CD4-positive, CD25-positive, alpha-beta regulatory T cell (primary cell): ENCODE results near the gene TMEM40. TPM values are rescaled to one million over a fixed set of nuclear protein-coding genes. Genes with fewer than 3 reads are reported as not detected.
A peak's percentile ranks its signal among the peaks of the same experiment; 100 is the strongest.

ENCODE experiments used
- ATAC-seq, 2 donors: fragments of 150-1000 bp; cut with Tn5 transposase; one replicate each; pipeline ENCODE4 v1.10.0; 2021; ENCODE audit warnings: low read depth in 2 of 2, moderate number of reproducible peaks in 2 of 2, moderate library complexity in 1 of 2
- DNase-seq, 3 donors: peaks; one replicate each; pipeline versions ENCODE4 v3.0.0 to v3.0.0-alpha.2; 2012 to 2022; ENCODE audit warnings: mixed read lengths in 1 of 3
- H3K27ac ChIP-seq: one replicate; pipeline ENCODE4 v1.7.0; 2013; ENCODE audit warnings: mild to moderate bottlenecking, low read length; ENCODE audit not compliant: insufficient read depth, poor library complexity, severe bottlenecking
- H3K27me3 ChIP-seq: one replicate; pipeline ENCODE4 v1.7.0; 2013; ENCODE audit warnings: low read length; ENCODE audit not compliant: control insufficient read depth, insufficient read depth
- H3K36me3 ChIP-seq: one replicate; pipeline ENCODE4 v1.7.0; 2013; ENCODE audit warnings: mild to moderate bottlenecking, low read length, moderate library complexity; ENCODE audit not compliant: control insufficient read depth, insufficient read depth
- H3K4me1 ChIP-seq: 2 replicates; pipeline ENCODE4 v1.7.0; 2013; ENCODE audit warnings: mild to moderate bottlenecking, low read length; ENCODE audit not compliant: insufficient read depth, control insufficient read depth, poor library complexity, severe bottlenecking
- H3K4me3 ChIP-seq: one replicate; pipeline ENCODE4 v1.7.0; 2013; ENCODE audit warnings: low read depth, mild to moderate bottlenecking, low read length, moderate library complexity
- H3K9me3 ChIP-seq, 2 experiments: 1 replicate in 1 of 2; 2 replicates in 1 of 2; pipeline ENCODE4 v1.7.0; 2013; ENCODE audit warnings: low read length in 2 of 2, mild to moderate bottlenecking in 1 of 2, moderate library complexity in 1 of 2; ENCODE audit not compliant: control insufficient read depth in 2 of 2
- H3K27ac Mint-ChIP-seq, 3 donors: one replicate each; pipeline ENCODE4 v1.8.0; 2020 to 2022; ENCODE audit warnings: mild to moderate bottlenecking in 3 of 3, mixed read lengths in 3 of 3, moderate library complexity in 2 of 3
- H3K27me3 Mint-ChIP-seq: one replicate; pipeline ENCODE4 v1.8.0; 2022; ENCODE audit warnings: mild to moderate bottlenecking, mixed read lengths
- H3K36me3 Mint-ChIP-seq: one replicate; pipeline ENCODE4 v1.8.0; 2020; ENCODE audit warnings: mixed read lengths
- H3K4me1 Mint-ChIP-seq, 4 donors: one replicate each; pipeline ENCODE4 v1.8.0; 2020 to 2022; ENCODE audit warnings: mixed read lengths in 4 of 4, mild to moderate bottlenecking in 1 of 4
- H3K4me3 Mint-ChIP-seq, 4 donors: one replicate each; pipeline ENCODE4 v1.8.0; 2020 to 2022; ENCODE audit warnings: mild to moderate bottlenecking in 4 of 4, mixed read lengths in 4 of 4, moderate library complexity in 3 of 4
- H3K9me3 Mint-ChIP-seq, 7 donors: one replicate each; pipeline ENCODE4 v1.8.0; 2020 to 2022; ENCODE audit warnings: mixed read lengths in 7 of 7, mild to moderate bottlenecking in 3 of 7, moderate library complexity in 2 of 7
- polyA plus RNA-seq, 4 donors: library from polyadenylated mRNA; unstranded; fragments of 300-500 nt; fragmentation: Illumina TruSeq; gene quantifications; one replicate each; pipeline ENCODE4 v1.2.3, GENCODE V29; 2021
- total RNA-seq: library from RNA; stranded (reverse); gene quantifications from one replicate; pipeline ENCODE4 v1.2.3, GENCODE V29; 2022

Gene TMEM40
- total and polyA plus RNA-seq, 5 donors from 2014 or later = 4.4 TPM; not detected in 4

DNA sequence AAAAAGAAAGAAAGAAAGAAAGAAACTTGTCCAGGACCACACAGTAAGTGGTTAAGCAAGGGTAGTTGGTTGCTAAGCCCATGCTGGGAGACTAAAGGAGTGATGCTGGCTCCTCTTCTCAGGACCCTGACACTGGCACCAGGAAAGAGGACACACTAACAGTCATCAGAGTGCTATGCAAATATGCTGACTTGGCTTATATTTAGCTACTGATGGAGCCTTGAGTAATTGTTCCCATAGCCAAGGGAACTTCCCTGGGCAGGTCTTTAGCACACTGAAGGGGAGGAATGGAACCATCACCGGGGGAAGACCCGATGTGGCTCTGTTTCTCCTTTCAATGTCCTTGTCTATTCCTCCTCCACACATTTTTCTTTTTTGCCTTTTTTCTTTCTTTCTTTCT lies 6.2 kb downstream of the TMEM40 start:
- H3K36me3 Mint-ChIP-seq = no peaks in the 10 kb centered on the region
- peaks cover 0 to 4% (median 1%) of the 10 kb centered on the region in 4 donors for H3K4me1 Mint-ChIP-seq
- peaks cover 15% of the 10 kb centered on the region for H3K27me3 Mint-ChIP-seq
- Histone ChIP-seq H3K9me3 (no peaks in the 10 kb centered on the region), H3K27ac (no peak overlapping the region), H3K27me3 (no peaks in the 10 kb centered on the region), H3K4me1 (no peaks in the 10 kb centered on the region), H3K36me3 (no peaks in the 10 kb centered on the region), H3K4me3 (no peak overlapping the region)
- ATAC-seq (no peak), DNase-seq (no peak)
- H3K27ac Mint-ChIP-seq = no peak overlapping the region
- H3K9me3 Mint-ChIP-seq = no peaks in the 10 kb centered on the region
- H3K4me3 Mint-ChIP-seq = no peak overlapping the region

DNA sequence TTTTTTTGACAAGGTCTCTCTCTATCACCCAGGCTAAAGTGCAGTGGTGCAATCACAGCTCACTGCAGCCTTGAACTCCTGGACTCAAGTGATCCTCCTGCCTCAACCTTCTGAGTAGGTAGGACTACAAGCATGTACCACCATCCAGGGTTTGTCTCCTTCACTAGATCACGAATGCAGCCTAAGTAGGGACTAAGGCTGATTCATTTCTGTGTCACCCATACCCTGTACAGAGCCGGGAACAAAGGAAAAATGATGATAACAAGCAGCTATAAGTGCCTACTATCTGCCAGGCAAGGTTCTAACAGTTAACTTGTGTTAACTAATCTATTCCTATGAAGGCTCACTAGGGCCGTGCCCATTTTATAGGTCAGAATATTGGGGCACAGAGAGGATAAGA lies 7.0 kb downstream of the TMEM40 start:
- Mint-ChIP-seq H3K4me3 (no peak overlapping the region), H3K36me3 (no peaks in the 10 kb centered on the region), H3K9me3 (no peaks in the 10 kb centered on the region), H3K27me3 (peaks cover 17% of the 10 kb centered on the region), H3K4me1 (peaks cover 0 to 4% (median 1%) of the 10 kb centered on the region in 4 donors), H3K27ac (no peak overlapping the region)
- Histone ChIP-seq H3K27me3 (no peaks in the 10 kb centered on the region), H3K36me3 (no peaks in the 10 kb centered on the region), H3K4me1 (no peaks in the 10 kb centered on the region), H3K27ac (no peak overlapping the region), H3K9me3 (no peaks in the 10 kb centered on the region), H3K4me3 (no peak overlapping the region)
- DNase-seq = no peak
- no peak for ATAC-seq

DNA sequence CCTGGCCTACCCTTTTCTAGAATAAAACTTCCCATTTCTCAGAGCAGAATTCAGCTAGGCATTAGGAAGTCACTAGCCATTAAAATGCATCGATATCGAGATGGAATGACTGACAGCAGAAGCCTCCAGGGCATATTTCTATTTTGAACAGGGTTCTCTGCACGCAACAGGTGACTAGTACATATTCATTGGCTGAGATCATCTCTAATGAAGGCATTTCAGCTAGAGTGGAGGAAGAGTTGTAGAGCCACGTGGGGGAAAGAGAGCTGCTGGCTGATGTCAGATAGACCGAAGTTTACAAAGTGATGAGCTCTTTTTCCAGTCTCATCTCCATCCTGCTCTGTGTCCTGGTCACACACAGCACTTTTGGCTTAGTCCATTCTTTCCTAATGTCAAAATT lies 7.5 kb downstream of the TMEM40 start:
- Mint-ChIP-seq H3K9me3 (no peaks in the 10 kb centered on the region), H3K27ac (no peak overlapping the region), H3K4me3 (no peak overlapping the region), H3K36me3 (no peaks in the 10 kb centered on the region), H3K4me1 (peaks cover 0 to 4% (median 1%) of the 10 kb centered on the region in 4 donors), H3K27me3 (peaks cover 21% of the 10 kb centered on the region)
- H3K4me1 ChIP-seq = no peaks in the 10 kb centered on the region
- H3K27me3 ChIP-seq = no peaks in the 10 kb centered on the region
- DNase-seq (no peak), ATAC-seq (no peak)
- no peaks in the 10 kb centered on the region for H3K36me3 ChIP-seq
- no peak overlapping the region for H3K27ac ChIP-seq
- no peak overlapping the region for H3K4me3 ChIP-seq
- no peaks in the 10 kb centered on the region for H3K9me3 ChIP-seq

DNA sequence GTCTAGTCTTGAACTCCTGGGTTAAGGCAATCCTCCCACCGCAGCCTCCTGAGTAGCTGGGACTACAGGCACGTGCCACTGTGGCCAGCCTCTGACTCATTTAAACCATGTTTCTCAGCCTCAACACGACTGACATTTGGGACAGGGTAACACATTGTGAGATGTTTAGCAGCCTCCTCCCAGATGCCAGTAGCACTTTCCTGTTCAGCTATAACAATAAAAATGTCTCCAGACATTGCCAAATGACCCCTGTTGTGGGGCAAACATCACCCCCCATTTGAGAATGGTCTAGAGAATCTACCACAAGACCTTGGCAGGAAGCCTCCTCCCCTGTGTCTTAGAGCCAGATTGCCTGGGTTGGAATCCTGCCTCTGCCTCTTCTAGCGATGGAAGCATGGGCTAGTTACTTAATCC lies 8.4 kb downstream of the TMEM40 start:
- DNase-seq (peak in 1 of 3 donors; percentile 31), ATAC-seq (peak; percentile 40 to 67)
- Histone ChIP-seq H3K4me3 (no peak overlapping the region), H3K27me3 (no peaks in the 10 kb centered on the region), H3K4me1 (no peaks in the 10 kb centered on the region), H3K27ac (no peak overlapping the region), H3K9me3 (no peaks in the 10 kb centered on the region), H3K36me3 (no peaks in the 10 kb centered on the region)
- Mint-ChIP-seq H3K9me3 (no peaks in the 10 kb centered on the region), H3K4me1 (peaks cover 0 to 1% (median under 1%) of the 10 kb centered on the region in 4 donors), H3K36me3 (no peaks in the 10 kb centered on the region), H3K4me3 (no peak overlapping the region), H3K27ac (peak overlapping the region in 1 of 3 donors; percentile 15), H3K27me3 (peaks cover 21% of the 10 kb centered on the region)

DNA sequence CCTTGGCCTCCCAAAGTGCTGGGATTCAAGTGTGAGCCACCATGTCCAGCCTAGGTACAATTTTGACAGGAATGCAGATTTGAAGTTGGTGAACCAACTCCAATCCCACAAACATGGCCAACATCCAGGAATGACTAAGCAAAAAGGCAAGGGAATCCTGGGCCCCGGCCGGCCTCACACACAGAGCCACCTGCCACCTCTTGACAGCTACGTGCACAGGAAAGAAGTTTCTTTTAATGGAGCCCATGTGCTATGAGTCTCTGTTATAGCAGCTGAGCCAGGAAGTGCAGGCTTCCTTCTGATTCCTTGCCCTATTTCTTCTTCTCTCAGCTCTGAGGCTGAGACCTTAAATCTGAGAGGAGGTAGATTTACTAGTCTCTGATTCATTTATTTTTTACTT lies 8.8 kb downstream of the TMEM40 start:
- no peaks in the 10 kb centered on the region for H3K4me1 Mint-ChIP-seq
- Histone ChIP-seq H3K4me1 (no peaks in the 10 kb centered on the region), H3K27me3 (no peaks in the 10 kb centered on the region), H3K27ac (no peak overlapping the region), H3K9me3 (no peaks in the 10 kb centered on the region), H3K4me3 (no peak overlapping the region), H3K36me3 (no peaks in the 10 kb centered on the region)
- ATAC-seq (no peak), DNase-seq (no peak)
- no peak overlapping the region for H3K4me3 Mint-ChIP-seq
- no peaks in the 10 kb centered on the region for H3K9me3 Mint-ChIP-seq
- H3K27me3 Mint-ChIP-seq = peaks cover 19% of the 10 kb centered on the region
- H3K27ac Mint-ChIP-seq = no peak overlapping the region
- no peaks in the 10 kb centered on the region for H3K36me3 Mint-ChIP-seq

DNA sequence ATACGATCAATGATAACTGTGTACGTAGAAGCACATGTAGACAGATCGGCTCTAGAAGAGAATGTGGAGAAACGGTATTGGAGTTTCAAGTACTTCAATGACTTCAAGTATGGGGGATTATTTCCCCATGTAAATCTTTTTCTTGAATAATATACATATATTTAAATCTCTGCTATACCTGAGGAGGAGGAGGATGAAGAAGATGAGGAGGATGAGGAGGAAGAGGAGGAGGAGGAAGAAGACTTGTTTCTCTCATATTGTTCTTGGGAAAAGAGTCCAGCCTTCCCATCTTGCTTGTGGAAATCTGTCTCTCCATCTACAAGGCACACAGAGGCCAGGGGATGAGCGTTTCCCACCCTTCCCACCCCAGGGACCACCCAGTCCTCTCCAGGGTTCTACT lies 10.6 kb downstream of the TMEM40 start:
- H3K4me3 ChIP-seq = no peak overlapping the region
- DNase-seq (no peak), ATAC-seq (no peak)
- Mint-ChIP-seq H3K4me3 (no peak overlapping the region), H3K9me3 (no peaks in the 10 kb centered on the region), H3K4me1 (no peaks in the 10 kb centered on the region), H3K27ac (no peak overlapping the region), H3K36me3 (no peaks in the 10 kb centered on the region), H3K27me3 (peaks cover 22% of the 10 kb centered on the region)
- H3K27ac ChIP-seq = no peak overlapping the region
- no peaks in the 10 kb centered on the region for H3K36me3 ChIP-seq
- peaks cover 2% of the 10 kb centered on the region for H3K27me3 ChIP-seq
- no peaks in the 10 kb centered on the region for H3K9me3 ChIP-seq
- H3K4me1 ChIP-seq = no peaks in the 10 kb centered on the region

DNA sequence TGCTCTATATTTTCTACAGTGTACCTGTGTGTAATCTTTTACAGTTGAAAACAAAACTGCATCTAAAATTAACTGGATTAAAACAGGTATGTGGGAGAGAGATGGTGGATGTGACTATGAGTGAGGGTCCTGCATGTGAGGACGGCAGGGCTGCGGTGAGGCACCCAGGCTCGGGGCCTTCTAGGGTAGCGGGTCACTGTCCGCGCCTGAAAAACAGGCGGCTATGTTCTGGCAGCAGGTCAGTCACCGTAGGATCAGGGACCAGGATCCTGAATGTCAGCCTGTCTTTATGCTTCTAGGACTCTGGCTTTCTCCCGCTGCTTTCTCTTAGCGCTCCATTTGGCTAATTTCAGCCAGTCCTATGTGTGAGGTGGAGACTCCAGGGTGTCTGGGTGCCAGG lies 12.6 kb downstream of the TMEM40 start:
- Histone ChIP-seq H3K27me3 (peaks cover 2% of the 10 kb centered on the region), H3K36me3 (no peaks in the 10 kb centered on the region), H3K27ac (no peak overlapping the region), H3K4me3 (no peak overlapping the region), H3K4me1 (no peaks in the 10 kb centered on the region), H3K9me3 (no peaks in the 10 kb centered on the region)
- no peak overlapping the region for H3K4me3 Mint-ChIP-seq
- H3K27ac Mint-ChIP-seq = no peak overlapping the region
- no peaks in the 10 kb centered on the region for H3K9me3 Mint-ChIP-seq
- DNase-seq = no peak
- H3K27me3 Mint-ChIP-seq = peaks cover 22% of the 10 kb centered on the region
- ATAC-seq = no peak
- H3K36me3 Mint-ChIP-seq = no peaks in the 10 kb centered on the region
- H3K4me1 Mint-ChIP-seq = no peaks in the 10 kb centered on the region

DNA sequence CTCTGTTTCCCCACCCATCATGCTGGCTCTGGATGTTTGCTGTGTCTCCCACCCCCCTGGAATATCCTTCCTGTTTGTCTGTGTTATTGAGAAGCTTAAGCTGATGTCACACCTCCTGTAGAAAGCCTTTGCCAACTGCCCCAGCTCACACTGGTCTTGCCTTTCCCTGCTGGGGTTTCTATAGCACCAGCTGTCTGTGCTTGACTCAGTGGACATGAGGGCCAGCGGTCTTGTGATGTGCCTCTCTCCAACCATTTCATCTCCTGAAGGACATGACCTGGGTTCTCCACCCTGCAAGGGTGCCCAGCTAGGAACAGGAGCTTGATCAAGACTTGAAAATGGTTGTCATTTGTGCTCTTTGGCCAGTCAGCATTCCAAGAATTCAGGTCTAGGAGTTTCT lies 14.7 kb downstream of the TMEM40 start:
- Mint-ChIP-seq H3K27ac (no peak overlapping the region), H3K36me3 (no peaks in the 10 kb centered on the region), H3K4me3 (no peak overlapping the region), H3K4me1 (no peaks in the 10 kb centered on the region), H3K9me3 (no peaks in the 10 kb centered on the region), H3K27me3 (peaks cover 22% of the 10 kb centered on the region)
- no peak for ATAC-seq
- H3K27me3 ChIP-seq = peaks cover 2% of the 10 kb centered on the region
- H3K4me1 ChIP-seq = no peaks in the 10 kb centered on the region
- no peak for DNase-seq
- H3K36me3 ChIP-seq = no peaks in the 10 kb centered on the region
- no peak overlapping the region for H3K4me3 ChIP-seq
- no peak overlapping the region for H3K27ac ChIP-seq
- no peaks in the 10 kb centered on the region for H3K9me3 ChIP-seq
